PFSK-1 (cell line): ENCODE results near the gene MAD1L1.

Experiments used
- FOXP2 ChIP-seq: optimal IDR thresholded peaks from 2 replicates; pipeline ENCODE3; 2011; ENCODE audit warnings: borderline replicate concordance, control low read depth, inconsistent platforms; ENCODE audit not compliant: insufficient read depth; ENCODE audit errors: extremely low read length, extremely low read depth
- POLR2AphosphoS5 ChIP-seq: IDR thresholded peaks from 2 replicates; pipeline ENCODE4 v1.6.1; 2012; ENCODE audit warnings: low read depth, mild to moderate bottlenecking, control low read depth, low read length, moderate library complexity
- SIN3A ChIP-seq: IDR thresholded peaks from 2 replicates; pipeline ENCODE4 v1.6.1; 2012; ENCODE audit warnings: mild to moderate bottlenecking, low read length, moderate library complexity, borderline replicate concordance; ENCODE audit not compliant: insufficient read depth
- TAF1 ChIP-seq: IDR thresholded peaks from 2 replicates; pipeline ENCODE4 v1.6.1; 2012; ENCODE audit warnings: low read length, control low read depth, borderline replicate concordance; ENCODE audit not compliant: insufficient read depth
- TF ChIP-seq, protein P1 (sequence below), 2 experiments: IDR thresholded peaks; 2 replicates each; pipeline versions ENCODE4 v1.6.1 to v1.8.0; 2011 to 2012; ENCODE audit warnings: low read depth in 2 of 2, low read length in 2 of 2, control low read depth in 1 of 2, inconsistent platforms in 1 of 2, mild to moderate bottlenecking in 1 of 2, moderate library complexity in 1 of 2; ENCODE audit not compliant: insufficient read depth in 1 of 2

DNA sequence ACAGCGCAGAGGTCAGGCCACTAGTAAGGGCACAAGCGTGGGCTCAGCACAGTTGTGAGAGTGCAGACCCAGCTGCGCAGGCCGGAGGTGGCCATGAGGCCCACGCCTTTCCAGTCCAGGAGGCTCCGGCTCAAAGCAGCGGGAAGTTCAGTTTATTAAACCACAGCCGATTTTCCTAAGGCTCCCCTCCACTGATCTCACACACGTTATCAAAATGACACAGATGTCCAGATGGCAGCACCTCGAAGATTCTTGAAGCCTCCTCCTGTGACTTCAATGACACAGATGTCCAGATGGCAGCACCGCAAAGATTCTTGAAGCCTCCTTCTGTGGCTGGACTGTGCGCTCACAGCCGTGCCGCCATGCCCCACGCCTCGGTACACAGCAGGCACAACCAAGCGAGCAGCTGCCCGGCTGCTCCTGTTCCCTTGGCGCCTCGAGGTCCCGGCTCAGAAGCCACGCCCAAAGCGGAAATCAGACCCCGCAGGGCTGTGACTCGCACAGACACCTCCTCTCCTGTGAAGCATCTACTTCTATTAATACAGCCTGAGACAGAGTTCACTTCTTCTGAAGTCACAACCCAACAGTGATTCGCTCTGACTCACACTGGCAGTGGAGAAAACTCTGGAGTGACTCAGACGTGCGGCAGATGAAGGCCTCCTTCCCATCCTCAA, 122.7 kb downstream of the MAD1L1 start:
- TF ChIP-seq TAF1 (no peak), POLR2AphosphoS5 (no peak), SIN3A (no peak), FOXP2 (no peak)
- TF ChIP-seq, protein P1, sequence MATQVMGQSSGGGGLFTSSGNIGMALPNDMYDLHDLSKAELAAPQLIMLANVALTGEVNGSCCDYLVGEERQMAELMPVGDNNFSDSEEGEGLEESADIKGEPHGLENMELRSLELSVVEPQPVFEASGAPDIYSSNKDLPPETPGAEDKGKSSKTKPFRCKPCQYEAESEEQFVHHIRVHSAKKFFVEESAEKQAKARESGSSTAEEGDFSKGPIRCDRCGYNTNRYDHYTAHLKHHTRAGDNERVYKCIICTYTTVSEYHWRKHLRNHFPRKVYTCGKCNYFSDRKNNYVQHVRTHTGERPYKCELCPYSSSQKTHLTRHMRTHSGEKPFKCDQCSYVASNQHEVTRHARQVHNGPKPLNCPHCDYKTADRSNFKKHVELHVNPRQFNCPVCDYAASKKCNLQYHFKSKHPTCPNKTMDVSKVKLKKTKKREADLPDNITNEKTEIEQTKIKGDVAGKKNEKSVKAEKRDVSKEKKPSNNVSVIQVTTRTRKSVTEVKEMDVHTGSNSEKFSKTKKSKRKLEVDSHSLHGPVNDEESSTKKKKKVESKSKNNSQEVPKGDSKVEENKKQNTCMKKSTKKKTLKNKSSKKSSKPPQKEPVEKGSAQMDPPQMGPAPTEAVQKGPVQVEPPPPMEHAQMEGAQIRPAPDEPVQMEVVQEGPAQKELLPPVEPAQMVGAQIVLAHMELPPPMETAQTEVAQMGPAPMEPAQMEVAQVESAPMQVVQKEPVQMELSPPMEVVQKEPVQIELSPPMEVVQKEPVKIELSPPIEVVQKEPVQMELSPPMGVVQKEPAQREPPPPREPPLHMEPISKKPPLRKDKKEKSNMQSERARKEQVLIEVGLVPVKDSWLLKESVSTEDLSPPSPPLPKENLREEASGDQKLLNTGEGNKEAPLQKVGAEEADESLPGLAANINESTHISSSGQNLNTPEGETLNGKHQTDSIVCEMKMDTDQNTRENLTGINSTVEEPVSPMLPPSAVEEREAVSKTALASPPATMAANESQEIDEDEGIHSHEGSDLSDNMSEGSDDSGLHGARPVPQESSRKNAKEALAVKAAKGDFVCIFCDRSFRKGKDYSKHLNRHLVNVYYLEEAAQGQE (IDR thresholded peaks at IDR 0.05; ENCODE audit: insufficient read depth in 1 of 2, low read depth in 2 of 2, low read length in 2 of 2) = no peak
